GM21737 (cell line): ENCODE data around the gene DCAF7.

Source experiments
- ATAC-seq: cut with Tn5 transposase; IDR thresholded peaks from one replicate; pipeline ENCODE4 v1.9.1; 2021; ENCODE audit warnings: mild to moderate bottlenecking, moderate library complexity; ENCODE audit not compliant: unreplicated experiment

The DCAF7 gene

DNA sequence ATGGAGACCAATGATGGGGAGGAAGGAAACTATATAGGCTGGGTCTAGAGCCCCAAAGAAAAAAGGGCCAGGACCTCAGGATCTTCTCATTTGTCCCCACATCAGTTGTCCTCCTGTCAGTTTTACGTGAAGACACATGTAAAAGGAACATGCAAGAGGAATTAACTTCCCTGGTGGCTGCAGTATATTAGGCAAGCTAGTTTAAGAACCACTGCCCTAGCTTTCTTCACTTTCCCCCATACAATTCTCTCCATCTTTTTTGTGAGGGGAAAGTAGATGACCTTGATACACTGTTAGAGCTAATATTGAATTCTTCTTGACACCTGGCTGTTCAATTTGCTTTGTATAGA is 74.2 kb downstream of the DCAF7 start:
- no peak for ATAC-seq

GRCh38 chr17:63626551-63627180 is 76.4 kb downstream of the DCAF7 start:
- no peak for ATAC-seq

GRCh38 chr17:63629627-63630026 is 79.3 kb downstream of the DCAF7 start:
- no peak for ATAC-seq

DNA sequence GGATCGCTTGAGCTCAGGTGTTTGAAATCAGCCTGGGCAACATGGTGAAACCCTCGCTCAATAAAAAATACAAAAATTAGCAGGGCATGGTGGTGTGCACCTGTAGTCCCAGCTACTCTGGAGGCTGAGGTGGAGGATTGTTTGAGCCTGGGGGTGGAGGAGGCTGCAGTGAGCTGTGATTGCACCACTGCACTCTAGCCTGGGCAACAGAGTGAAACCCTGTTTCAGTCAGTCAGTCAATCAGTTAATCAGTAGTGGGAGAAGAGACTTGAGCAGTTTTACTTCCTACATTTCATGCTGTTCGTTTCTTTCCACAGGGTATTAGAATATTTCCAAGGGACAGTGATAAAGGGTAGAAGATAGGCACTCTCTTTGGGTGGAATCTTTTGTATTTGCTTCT is 80.8 kb downstream of the DCAF7 start:
- no peak for ATAC-seq

DNA sequence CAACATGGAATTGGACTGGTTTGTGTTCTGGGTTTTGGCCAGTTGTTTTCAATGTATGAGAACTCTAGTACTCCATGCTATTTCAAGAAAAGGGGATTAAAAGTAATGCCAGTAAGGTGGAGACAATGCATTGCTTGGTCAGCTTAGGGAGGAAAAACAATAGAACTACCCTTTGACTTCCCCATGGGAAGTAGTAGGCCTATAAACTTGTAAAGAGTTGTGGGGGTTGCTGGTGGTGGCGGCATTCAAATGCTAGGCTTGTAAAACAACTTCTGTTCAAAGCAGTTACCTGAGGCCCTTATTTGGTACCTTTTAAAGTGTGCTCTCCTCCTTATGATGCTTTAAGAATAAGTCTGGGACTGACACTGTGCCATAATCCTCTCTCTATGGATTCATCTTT is 81.3 kb downstream of the DCAF7 start:
- ATAC-seq: no peak

DNA sequence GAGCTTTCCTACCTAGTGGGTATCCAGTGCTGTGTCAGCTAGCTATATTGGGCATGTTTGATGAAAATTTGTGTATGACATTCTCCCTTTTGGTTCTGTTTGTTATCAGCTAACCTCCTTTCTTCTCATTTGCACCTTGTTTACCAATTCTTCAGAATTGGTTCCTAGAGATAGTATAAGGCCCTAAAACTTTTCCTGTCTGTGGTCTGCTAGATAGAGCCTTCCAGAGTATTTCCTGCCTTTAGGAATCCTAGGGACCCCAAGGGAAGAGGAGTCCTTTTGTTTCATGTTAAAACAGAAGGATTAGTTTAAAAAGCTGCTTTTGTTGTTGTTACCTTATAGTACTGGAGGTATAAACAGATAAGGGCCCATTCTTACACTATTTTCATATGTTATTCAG is 83.5 kb downstream of the DCAF7 start:
- no peak for ATAC-seq

DNA sequence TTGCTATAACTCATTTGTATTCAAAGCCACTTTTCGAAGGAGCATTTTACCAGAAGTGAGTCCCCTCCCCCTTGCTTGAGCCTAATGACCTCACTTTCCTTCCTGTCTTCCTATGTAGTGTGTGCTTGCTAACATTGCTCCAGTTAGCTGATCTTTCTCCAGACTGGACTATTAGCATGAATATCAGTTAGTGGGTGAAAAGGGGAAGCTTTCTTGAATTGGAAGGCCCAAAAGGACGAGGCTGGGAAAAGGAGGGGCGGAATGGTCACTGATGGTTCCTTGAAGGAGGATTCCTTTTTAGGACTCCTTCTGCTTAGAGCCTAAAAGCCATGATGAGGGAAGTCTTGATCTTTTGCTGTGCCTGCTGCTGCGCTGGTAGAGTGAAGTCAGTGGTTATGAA is 83.9 kb downstream of the DCAF7 start:
- ATAC-seq: no peak

DNA sequence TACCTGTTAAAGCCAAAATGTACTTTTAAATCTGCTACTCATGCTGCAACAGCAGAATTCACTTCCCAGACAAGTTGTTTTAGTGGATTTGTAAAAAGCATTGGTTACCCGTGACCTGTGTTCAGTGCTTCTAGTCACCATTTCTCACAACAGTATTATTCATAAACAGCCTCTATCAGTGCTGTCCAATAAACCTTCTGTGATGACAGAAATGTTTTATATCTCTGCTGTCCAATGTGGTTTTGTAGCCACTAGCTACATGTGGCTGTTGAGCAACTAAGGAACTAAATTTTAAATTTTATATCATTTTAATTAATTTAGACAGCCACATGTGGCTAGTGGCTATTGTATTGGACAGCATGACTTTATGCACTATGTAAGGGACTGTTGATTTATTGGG is 84.5 kb downstream of the DCAF7 start:
- ATAC-seq: no peak

- no peak for ATAC-seq
Measured at GRCh38 chr17:63635290-63635689, 85.0 kb downstream of the DCAF7 start.

GRCh38 chr17:63635787-63636186 is 85.5 kb downstream of the DCAF7 start:
- ATAC-seq: no peak

- no peak for ATAC-seq
Measured at GRCh38 chr17:63639125-63639524, 88.8 kb downstream of the DCAF7 start.

GRCh38 chr17:63640038-63640437 is 89.8 kb downstream of the DCAF7 start:
- no peak for ATAC-seq

DNA sequence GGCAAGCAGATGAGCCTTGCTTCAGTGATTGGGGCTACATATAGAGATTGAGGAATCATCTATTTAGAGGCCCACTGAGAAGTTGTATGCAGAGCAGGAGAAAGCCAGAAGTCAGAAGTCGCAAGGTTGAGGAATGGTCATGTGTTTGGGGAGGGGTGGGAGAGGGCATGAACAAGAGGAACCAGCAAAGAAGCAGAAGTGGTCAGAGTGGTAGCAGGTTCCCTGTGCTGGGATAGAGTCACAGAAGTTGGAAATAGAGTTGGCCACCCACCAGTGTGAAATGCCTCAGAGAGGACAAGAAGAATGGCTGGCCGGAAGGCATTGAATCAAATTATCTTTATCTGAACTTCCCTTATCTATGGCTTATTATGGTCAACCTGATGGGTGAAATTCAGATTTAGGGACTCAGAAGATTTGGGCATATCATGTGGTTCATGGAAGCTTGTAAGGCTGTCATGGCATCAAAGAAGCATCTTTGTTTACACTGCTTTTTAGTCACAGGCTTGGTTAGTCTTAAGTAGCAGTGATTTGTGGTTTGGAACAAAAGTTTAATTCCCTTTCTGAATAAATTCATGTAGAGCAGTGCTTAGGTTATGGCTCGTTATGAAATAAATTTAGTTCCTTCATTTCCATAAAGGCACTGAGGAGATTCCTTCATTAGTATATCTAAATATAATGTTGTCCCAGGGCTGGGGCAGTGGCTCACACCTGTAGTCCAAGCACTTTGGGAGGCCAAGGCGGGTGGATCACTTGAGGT is 91.6 kb downstream of the DCAF7 start:
- ATAC-seq: no peak
